ENCODE measurements around the gene USH1C.

USH1C gene

DNA sequence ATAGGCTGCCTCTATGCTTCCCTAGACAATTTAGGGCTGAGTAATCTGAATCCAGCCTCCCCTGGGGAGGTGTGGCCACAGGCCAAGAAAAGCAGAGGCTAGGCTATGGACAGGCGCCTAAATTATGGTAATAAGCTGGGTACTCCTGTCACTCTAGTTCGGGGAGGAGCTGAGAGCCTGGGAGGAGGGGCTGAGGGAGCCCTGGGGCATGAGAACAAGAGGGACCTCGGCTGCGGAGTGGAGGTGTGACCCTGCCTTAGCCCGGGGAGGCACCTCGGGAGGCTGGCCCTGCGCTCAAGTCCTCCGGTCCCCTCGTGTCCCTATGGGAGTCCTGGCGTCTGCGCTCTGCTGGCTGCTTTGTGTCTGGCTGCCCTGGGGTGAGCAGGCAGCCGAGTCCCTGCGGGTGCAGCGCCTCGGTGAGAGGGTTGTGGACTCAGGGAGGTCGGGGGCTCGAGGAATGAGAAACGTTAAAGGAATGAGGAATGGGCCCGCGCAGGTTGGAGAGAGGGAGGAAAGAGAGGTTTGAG, 2.9 kb upstream of the USH1C start, which contains the start of gene OTOG:
TSS of gene OTOG (plus strand) at position 209 of the 527 bp plus-strand sequence. CDS start at position 323, 114 bp downstream.
- TF ChIP-seq ZNF70 (CRISPR knock-in tag; IDR thresholded peaks at IDR 0.05) = no peak
- no peak for TF ChIP-seq ISL1 (CRISPR knock-in tag; IDR thresholded peaks at IDR 0.05)
- TF ChIP-seq ZNF8 (CRISPR knock-in tag; IDR thresholded peaks at IDR 0.05) = no peak
- TF ChIP-seq CSDC2 (CRISPR knock-in tag; IDR thresholded peaks at IDR 0.05) = no peak
- TF ChIP-seq ZFP30 (CRISPR knock-in tag; IDR thresholded peaks at IDR 0.05) = no peak
- TF ChIP-seq ZC3H10 (CRISPR knock-in tag; IDR thresholded peaks at IDR 0.05) = no peak
- TF ChIP-seq ARNTL (CRISPR knock-in tag; IDR thresholded peaks at IDR 0.05; ENCODE audit: borderline replicate concordance, low read depth) = no peak
- TF ChIP-seq CSRNP3 (CRISPR knock-in tag; IDR thresholded peaks at IDR 0.05) = no peak
- no peak for TF ChIP-seq RARB (CRISPR knock-in tag; IDR thresholded peaks at IDR 0.05)
- no peak for TF ChIP-seq PPARA (CRISPR knock-in tag; IDR thresholded peaks at IDR 0.05; ENCODE audit: borderline replicate concordance)
- no peak for ATAC-seq

DNA sequence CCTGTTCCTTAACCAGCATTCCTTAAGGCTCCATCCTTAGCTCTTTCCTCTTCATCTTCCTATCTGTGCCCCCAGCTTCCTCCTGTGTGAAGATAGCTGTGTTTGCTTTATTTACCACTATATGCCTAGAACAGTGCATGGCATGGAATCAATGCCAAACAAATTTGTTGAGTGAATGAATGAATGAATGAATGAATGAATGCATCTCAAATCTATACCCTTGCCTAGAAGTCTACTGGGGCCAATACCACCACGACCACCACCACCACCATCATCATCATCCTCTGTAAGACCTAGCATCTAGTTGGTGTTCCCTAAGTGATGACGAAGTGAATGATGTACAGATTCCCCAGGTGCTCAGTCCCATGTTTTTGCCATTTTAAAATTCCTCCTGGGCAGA, 2.0 kb upstream of the USH1C start:
- ATAC-seq = no peak
- no peak for TF ChIP-seq CREB5 (CRISPR knock-in tag; IDR thresholded peaks at IDR 0.05; ENCODE audit: low read depth)
- TF ChIP-seq ZFP3 (CRISPR knock-in tag; IDR thresholded peaks at IDR 0.05) = no peak
- no peak for TF ChIP-seq GLIS3 (CRISPR knock-in tag; IDR thresholded peaks at IDR 0.05)
- TF ChIP-seq ZFP30 (CRISPR knock-in tag; IDR thresholded peaks at IDR 0.05) = no peak
- no peak for TF ChIP-seq ZNF70 (CRISPR knock-in tag; IDR thresholded peaks at IDR 0.05)
- TF ChIP-seq TOX (CRISPR knock-in tag; IDR thresholded peaks at IDR 0.05; ENCODE audit: borderline replicate concordance) = no peak
- no peak for TF ChIP-seq PATZ1 (CRISPR knock-in tag; IDR thresholded peaks at IDR 0.05; ENCODE audit: borderline replicate concordance)
- no peak for TF ChIP-seq ZNF565 (CRISPR knock-in tag; conservative IDR thresholded peaks at IDR 0.05; ENCODE audit: low read depth)
- no peak for TF ChIP-seq BACH2 (CRISPR knock-in tag; IDR thresholded peaks at IDR 0.05; ENCODE audit: borderline replicate concordance)
- TF ChIP-seq PPARA (CRISPR knock-in tag; IDR thresholded peaks at IDR 0.05; ENCODE audit: borderline replicate concordance) = no peak

DNA sequence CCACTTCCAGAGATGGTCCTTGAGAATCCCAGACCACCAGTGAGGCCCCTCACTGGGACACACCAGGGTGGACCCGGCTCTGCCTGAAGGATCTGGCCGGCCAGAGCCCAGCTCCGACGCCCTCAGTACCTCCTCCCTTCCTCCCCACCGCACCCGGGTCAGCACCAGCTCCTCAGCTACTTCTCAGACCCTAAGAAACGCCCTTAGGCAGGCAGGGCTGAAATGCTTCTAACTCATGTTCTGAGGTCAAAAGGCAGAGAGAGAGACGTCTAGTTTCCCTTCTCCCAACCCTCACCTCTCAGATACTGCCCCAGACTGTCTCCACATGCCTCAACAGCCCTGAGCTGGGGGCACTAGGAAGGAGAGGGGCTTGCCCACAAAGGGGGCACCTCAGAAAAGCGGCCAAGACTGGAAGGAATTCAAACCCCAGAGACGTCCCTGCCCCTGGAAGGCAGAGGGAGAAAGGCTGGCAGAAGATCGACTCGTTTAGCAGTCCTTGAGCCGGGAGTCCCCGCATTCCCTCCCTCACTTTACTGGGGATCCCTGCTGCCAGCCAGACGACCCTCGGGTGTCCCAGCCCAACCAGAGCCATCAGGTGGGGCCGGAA, 539 bp downstream of the USH1C start:
- ATAC-seq = no peak
- TF ChIP-seq ISL1 (CRISPR knock-in tag; IDR thresholded peaks at IDR 0.05) = no peak
- no peak for TF ChIP-seq PATZ1 (CRISPR knock-in tag; IDR thresholded peaks at IDR 0.05; ENCODE audit: borderline replicate concordance)
- no peak for TF ChIP-seq ZNF70 (CRISPR knock-in tag; IDR thresholded peaks at IDR 0.05)
- TF ChIP-seq ZFP30 (CRISPR knock-in tag; IDR thresholded peaks at IDR 0.05) = no peak
- no peak for TF ChIP-seq TOX (CRISPR knock-in tag; IDR thresholded peaks at IDR 0.05; ENCODE audit: borderline replicate concordance)
- TF ChIP-seq ESRRG (CRISPR knock-in tag; IDR thresholded peaks at IDR 0.05) = no peak
- no peak for TF ChIP-seq ZFP3 (CRISPR knock-in tag; IDR thresholded peaks at IDR 0.05)
- no peak for TF ChIP-seq RARB (CRISPR knock-in tag; IDR thresholded peaks at IDR 0.05)
- TF ChIP-seq CSDC2 (CRISPR knock-in tag; IDR thresholded peaks at IDR 0.05) = no peak
- no peak for TF ChIP-seq ZNF565 (CRISPR knock-in tag; conservative IDR thresholded peaks at IDR 0.05; ENCODE audit: low read depth)
- TF ChIP-seq ZNF8 (CRISPR knock-in tag; IDR thresholded peaks at IDR 0.05) = no peak
- no peak for TF ChIP-seq CSRNP3 (CRISPR knock-in tag; IDR thresholded peaks at IDR 0.05)
- no peak for TF ChIP-seq GLIS3 (CRISPR knock-in tag; IDR thresholded peaks at IDR 0.05)
- no peak for TF ChIP-seq ARNTL (CRISPR knock-in tag; IDR thresholded peaks at IDR 0.05; ENCODE audit: borderline replicate concordance, low read depth)

Data from SK-N-SH treated with all-trans-retinoic acid at 6 μM for 48 hours (cell line).